GM12873 (cell line): ENCODE results near the gene RAPGEF3.

Experiments used
- CTCF ChIP-seq: IDR thresholded peaks from 2 replicates; pipeline ENCODE4 v1.5.1; 2012; ENCODE audit warnings: low read depth, mild to moderate bottlenecking, moderate library complexity, low read length, control low read depth; ENCODE audit not compliant: insufficient read depth; ENCODE audit errors: missing control alignments

RAPGEF3 gene

GRCh38 chr12:47730341-47730744 is 28.3 kb downstream of the RAPGEF3 start:
- TF ChIP-seq CTCF, result no peak

DNA sequence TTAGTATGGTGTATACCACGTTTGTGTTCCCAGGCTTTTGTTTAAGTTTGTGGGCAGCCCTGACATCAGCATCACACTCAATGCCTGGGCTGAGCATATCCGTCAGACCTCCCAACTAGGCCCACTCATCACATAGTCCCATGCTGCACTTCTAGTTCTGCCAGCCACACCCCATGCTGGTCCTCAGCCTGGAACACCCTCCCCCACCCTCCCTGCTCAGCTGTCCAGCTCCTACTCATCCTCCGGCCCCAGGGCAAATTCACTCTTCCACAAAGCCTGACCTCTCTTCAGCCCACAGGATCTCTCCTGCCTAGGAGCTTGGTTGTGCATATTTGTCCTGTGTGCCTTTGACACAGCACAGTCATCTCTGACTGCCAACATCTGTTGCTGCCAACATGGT is 29.4 kb downstream of the RAPGEF3 start:
- no peak for TF ChIP-seq CTCF

- no peak for TF ChIP-seq CTCF
Measured at GRCh38 chr12:47725893-47726292, 32.8 kb downstream of the RAPGEF3 start.

GRCh38 chr12:47725091-47725772 is 33.4 kb downstream of the RAPGEF3 start, which contains the start of gene ENDOU:
Gene ENDOU, minus strand, starts transcription at chr12:47725490. Its CDS starts 77 bp downstream, at chr12:47725413.
- TF ChIP-seq CTCF, result no peak

GRCh38 chr12:47722941-47723631 is 35.6 kb downstream of the RAPGEF3 start:
- TF ChIP-seq CTCF, result no peak

- TF ChIP-seq CTCF, result no peak
Measured at GRCh38 chr12:47722136-47722834, 36.4 kb downstream of the RAPGEF3 start.

- TF ChIP-seq CTCF, result no peak
Measured at GRCh38 chr12:47721431-47721973, 37.2 kb downstream of the RAPGEF3 start.
